Measurements from ENCODE around the gene PRKACA.

- TF ChIP-seq CTCF (IDR thresholded peaks at IDR 0.05) (no peak), POLR2AphosphoS2 (conservative IDR thresholded peaks at IDR 0.05; ENCODE audit: low read length) (no peak), E2F6 (IDR thresholded peaks at IDR 0.05; ENCODE audit: borderline replicate concordance, low read depth) (no peak), MAX (IDR thresholded peaks at IDR 0.05) (no peak), NPAS2 (CRISPR knock-in tag; IDR thresholded peaks at IDR 0.05; ENCODE audit: borderline replicate concordance) (no peak), REST (IDR thresholded peaks at IDR 0.05) (no peak)
Observed at GRCh38 chr19:14088634-14089411, 28.7 kb downstream of the PRKACA start.

Data from A549 (cell line).